ENCODE data around the gene CLEC5A.
"Not testable (repeated sequence)": the region's sequence is repeated elsewhere in the genome, so short reads cannot be mapped to it uniquely, and the experiment has no call there.

The CLEC5A gene

GRCh38 chr7:141945356-141945755 lies 1.4 kb downstream of the CLEC5A start:
- no peak for DNase-seq

DNA sequence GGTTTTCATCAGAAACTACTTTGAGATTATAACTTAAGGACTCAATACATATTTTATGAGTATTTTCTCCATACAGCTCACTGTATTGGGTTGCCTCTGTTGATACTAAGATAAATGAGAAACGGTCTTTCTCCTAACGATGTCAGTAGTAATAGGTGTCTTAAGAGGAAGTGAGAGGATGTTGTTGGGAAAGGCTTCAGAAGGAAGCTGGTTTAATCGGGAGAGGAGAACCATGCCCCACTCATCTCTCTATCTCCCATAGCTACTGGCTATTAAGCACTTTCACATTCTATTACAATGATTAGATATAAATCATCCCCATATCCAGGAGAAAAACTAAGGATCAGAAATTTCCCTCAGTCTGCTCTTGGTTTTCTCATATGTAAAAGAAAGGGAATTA lies 2.0 kb downstream of the CLEC5A start:
- DNase-seq = no peak

DNA sequence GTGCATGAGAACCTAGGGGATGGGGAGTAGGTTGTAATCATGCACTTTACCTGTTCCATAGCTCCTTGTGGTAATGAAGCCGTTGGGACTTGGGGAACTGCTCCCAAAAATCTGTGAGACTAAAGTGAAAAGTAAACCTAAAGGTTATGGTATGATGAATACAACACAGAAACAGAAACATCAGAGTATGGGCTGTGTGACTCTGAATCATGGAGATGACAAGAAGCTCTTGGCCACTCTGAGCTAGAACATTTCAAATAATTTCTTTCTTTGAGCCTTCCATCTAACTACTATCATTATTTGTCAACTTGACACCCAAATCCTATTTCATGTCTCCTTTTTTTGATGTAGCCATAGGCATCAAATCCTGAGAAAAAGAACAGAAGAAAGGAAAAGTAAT lies 2.9 kb downstream of the CLEC5A start:
- no peak for DNase-seq

- no peak for DNase-seq
Observed at GRCh38 chr7:141941075-141941474, 5.7 kb downstream of the CLEC5A start.

DNA sequence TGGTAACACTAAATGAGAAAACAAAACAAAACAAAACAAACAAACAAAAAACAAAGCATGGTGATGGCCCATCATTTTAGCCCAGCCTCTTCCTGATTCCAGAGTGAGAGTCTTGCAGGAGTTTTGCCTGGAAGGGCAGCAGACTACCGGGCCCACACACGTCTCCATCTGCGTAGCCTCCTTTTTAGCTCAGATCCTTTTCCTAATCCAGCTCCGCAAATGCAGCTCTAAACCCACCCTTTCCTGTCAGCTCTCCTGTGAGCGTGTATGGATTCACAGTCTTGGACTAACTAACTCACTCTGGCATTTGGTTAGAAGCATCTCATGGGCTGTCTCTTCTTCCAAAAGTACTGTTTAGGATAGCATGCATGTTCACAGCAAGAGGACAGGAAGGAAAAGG lies 16.6 kb downstream of the CLEC5A start:
- DNase-seq = no peak

DNA sequence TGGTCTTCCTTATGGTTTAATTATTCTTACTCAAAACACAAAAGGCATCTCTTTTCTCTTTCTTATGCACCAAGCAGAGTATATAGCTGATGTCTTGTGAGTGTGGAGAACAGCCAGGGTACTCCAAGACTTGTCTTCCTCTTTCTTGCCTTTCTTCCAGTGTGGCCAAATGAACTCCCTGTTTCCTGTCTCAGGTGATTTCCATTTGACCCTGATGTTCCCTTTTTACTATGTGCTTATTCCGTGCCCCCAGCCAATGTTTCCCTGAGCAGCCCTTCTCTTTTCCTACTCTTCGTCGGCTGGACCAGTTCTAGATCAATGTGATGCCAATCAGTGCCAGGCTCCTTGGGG lies 18.0 kb downstream of the CLEC5A start:
- no peak for DNase-seq

GRCh38 chr7:141928146-141928844 lies 18.5 kb downstream of the CLEC5A start:
- DNase-seq = no peak

- no peak for DNase-seq
Observed at GRCh38 chr7:141920281-141920680, 26.5 kb downstream of the CLEC5A start.

DNA sequence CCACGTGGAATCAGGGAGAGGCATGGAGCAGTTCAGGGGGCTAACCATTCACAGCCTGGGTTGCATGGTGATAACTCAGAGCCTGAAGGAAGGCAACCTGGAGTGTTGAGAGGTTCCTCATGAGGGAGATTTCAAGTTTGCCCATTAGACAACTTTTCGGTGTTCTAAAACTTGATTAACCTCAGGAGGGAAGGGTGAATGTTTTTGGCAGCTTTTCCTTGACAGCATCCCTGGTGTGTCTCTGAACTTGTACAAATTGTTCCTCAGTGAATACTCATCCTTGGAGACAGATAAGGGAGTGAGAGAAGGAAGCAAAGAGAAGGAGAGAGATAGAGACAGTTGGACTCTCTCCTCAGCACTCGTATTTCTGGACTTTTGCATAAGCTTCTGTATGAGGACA lies 30.7 kb downstream of the CLEC5A start, which contains the start of gene OR9A4:
Gene OR9A4 (plus strand): TSS at position 301 of the 400 bp plus-strand sequence. CDS start 2,477 bp downstream, outside the sequence.
- no peak for DNase-seq

DNA sequence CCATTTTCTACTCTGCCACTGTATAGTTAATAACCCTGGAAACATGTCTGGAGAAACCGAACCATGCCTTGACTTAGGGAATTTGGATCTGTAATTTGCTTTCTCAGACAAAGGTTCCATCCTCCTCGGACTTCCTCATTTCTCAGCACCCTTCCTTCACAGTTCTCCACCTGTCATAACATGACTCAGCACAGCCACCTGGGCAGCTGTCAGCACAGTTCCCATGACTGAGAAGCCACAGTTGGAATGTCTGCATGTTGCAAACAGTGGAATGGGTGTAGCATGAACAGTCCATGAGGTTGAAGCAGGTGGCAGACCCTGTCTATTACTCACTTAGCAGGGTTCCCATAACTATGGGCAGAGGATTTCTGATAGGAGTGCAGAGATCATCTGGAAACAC lies 31.2 kb downstream of the CLEC5A start:
- no peak for DNase-seq

DNA sequence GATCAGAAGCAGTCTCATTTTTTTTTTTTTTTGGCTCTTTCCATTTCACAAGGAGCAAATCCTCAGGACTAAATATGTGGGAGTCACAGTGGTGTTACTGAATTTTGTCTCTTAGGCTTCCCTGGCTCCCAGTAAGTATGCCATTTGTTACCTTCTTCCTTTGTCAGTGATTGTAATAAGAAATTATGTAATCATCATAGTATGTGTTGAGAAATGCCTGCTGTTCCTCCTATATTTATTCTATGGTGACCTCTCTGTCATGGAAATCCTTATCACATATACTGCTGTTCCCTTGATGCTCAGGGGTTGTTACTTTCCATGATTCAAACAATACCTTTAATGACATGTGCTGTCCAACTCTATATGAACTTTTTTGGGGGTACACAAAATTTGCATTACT lies 35.4 kb downstream of the CLEC5A start:
- DNase-seq = no peak

- DNase-seq = no peak
Observed at GRCh38 chr7:141906285-141906684, 40.5 kb downstream of the CLEC5A start.

GRCh38 chr7:141899366-141899765 lies 47.4 kb downstream of the CLEC5A start:
- DNase-seq = not testable (repeated sequence)

- DNase-seq = no peak
Observed at GRCh38 chr7:141891336-141891735, 55.4 kb downstream of the CLEC5A start.

GRCh38 chr7:141889321-141889720 lies 57.5 kb downstream of the CLEC5A start:
- no peak for DNase-seq

GRCh38 chr7:141884539-141885225 lies 62.1 kb downstream of the CLEC5A start:
- DNase-seq = no peak

GRCh38 chr7:141880960-141881359 lies 65.8 kb downstream of the CLEC5A start:
- no peak for DNase-seq

- no peak for DNase-seq
Observed at GRCh38 chr7:141877365-141877764, 69.4 kb downstream of the CLEC5A start.
